Suprapubic skin (tissue), 4 donors: ENCODE results near the gene ITPRIPL1. TPM values are rescaled to one million over a fixed set of nuclear protein-coding genes. Genes with fewer than 3 reads are reported as not detected.

Source experiments
- DNase-seq, 2 donors: peaks; one replicate each; pipeline ENCODE4 v3.0.0-alpha.2; 2019; ENCODE audit warnings: low spot score in 2 of 2
- H3K27ac ChIP-seq: fragments of 200-600 bp; sonication (generic); one replicate; pipeline ENCODE4 v1.5.1; 2019
- H3K27me3 ChIP-seq: fragments of 200-600 bp; sonication (generic); one replicate; pipeline ENCODE4 v1.5.1; 2019
- H3K36me3 ChIP-seq: fragments of 200-600 bp; sonication (generic); one replicate; pipeline ENCODE4 v1.5.1; 2019
- H3K4me1 ChIP-seq: fragments of 200-600 bp; sonication (generic); one replicate; pipeline ENCODE4 v1.5.1; 2019
- H3K4me3 ChIP-seq: fragments of 200-600 bp; sonication (generic); one replicate; pipeline ENCODE4 v1.5.1; 2019; ENCODE audit warnings: mild to moderate bottlenecking
- H3K9me3 ChIP-seq: fragments of 200-600 bp; sonication (generic); one replicate; pipeline ENCODE4 v1.5.1; 2019
- EP300 ChIP-seq: sonication (generic); formaldehyde crosslinking; IDR thresholded peaks from one replicate; pipeline ENCODE4 v1.6.1; 2017; ENCODE audit warnings: antibody characterized with exemption
- POLR2A ChIP-seq, 2 donors: fragments of 450-650 bp; IDR thresholded peaks; one replicate each; pipeline ENCODE4 v1.6.1; 2017; ENCODE audit warnings: antibody characterized with exemption in 2 of 2, mild to moderate bottlenecking in 2 of 2, moderate library complexity in 2 of 2
- POLR2AphosphoS5 ChIP-seq, 3 donors: sonication (generic); formaldehyde crosslinking; IDR thresholded peaks; one replicate each; pipeline ENCODE4 v1.6.1; 2017; ENCODE audit warnings: antibody characterized with exemption in 3 of 3
- WGBS: methylation state at CpG from one replicate; pipeline ENCODE4 v1.1.5; 2018; 5-methylcytosine and 5-hydroxymethylcytosine counted together
- total RNA-seq, 4 donors: library from RNA; depleted of rRNA; stranded (reverse); fragments of >200 nt; gene quantifications; one replicate each; pipeline ENCODE4 v1.1.0, GENCODE V29; 2016
- TF ChIP-seq, protein P1 (sequence below), 2 donors: fragments of 200-600 bp in 1 of 2; fragments of 450-650 bp in 1 of 2; sonication (generic) in 1 of 2; IDR thresholded peaks; one replicate each; pipeline ENCODE4 v1.5.1; 2016 to 2019; ENCODE audit warnings: antibody characterized with exemption in 2 of 2, mild to moderate bottlenecking in 1 of 2, moderate library complexity in 1 of 2

Gene ITPRIPL1
- total RNA-seq, 4 donors from 2014 or later, result 0.86 to 2.6 (median 2.2) TPM

DNA sequence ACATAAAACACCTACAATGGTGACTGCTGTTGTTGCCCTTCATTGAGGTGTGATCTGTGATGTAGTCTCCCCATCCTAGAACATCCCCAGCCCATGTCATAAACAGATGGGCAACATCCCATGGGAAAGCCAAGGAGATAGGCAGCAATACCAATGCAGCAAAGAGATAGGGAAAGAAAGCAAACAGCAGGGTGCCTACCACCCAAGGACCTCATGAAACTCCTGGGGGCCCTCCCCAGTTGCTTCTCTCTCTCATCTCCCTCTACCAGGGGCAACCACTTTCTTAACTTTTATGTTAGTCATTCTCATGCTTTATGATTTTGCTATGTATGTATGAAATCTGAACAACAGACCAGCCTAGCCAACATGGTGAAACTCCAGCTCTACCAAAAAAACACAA is 8.1 kb upstream of the ITPRIPL1 start:
- no peak for DNase-seq
- Histone ChIP-seq H3K4me3 (no peak overlapping the region), H3K36me3 (no peaks in the 10 kb centered on the region), H3K27ac (no peak overlapping the region), H3K27me3 (peaks cover 8% of the 10 kb centered on the region), H3K4me1 (peaks cover 14% of the 10 kb centered on the region), H3K9me3 (no peaks in the 10 kb centered on the region)
- TF ChIP-seq, protein P1, sequence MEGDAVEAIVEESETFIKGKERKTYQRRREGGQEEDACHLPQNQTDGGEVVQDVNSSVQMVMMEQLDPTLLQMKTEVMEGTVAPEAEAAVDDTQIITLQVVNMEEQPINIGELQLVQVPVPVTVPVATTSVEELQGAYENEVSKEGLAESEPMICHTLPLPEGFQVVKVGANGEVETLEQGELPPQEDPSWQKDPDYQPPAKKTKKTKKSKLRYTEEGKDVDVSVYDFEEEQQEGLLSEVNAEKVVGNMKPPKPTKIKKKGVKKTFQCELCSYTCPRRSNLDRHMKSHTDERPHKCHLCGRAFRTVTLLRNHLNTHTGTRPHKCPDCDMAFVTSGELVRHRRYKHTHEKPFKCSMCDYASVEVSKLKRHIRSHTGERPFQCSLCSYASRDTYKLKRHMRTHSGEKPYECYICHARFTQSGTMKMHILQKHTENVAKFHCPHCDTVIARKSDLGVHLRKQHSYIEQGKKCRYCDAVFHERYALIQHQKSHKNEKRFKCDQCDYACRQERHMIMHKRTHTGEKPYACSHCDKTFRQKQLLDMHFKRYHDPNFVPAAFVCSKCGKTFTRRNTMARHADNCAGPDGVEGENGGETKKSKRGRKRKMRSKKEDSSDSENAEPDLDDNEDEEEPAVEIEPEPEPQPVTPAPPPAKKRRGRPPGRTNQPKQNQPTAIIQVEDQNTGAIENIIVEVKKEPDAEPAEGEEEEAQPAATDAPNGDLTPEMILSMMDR (IDR thresholded peaks at IDR 0.05), result no peak
- TF ChIP-seq POLR2A (IDR thresholded peaks at IDR 0.05), result no peak
- TF ChIP-seq POLR2AphosphoS5 (IDR thresholded peaks at IDR 0.05), result no peak
- no peak for TF ChIP-seq EP300

DNA sequence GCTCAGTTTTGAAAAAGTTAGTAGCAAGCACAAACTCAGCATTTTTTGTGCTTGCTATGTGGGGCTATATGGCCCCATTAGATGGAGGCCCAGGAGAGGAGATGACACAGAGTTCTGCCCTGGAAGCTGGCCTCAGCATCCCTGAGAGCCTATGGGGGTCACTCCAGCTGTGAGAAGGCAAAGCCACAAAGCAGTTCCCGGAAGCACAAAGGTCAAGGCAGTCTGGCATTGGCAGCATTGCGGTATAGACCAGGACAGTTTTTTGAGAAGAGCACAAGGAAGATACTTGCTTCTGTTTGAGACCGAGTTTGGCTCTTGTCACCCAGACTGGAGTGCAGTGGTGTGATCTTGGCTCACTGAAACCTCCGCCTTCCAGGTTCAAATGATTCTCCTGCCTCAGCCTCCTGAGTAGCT is 7.5 kb upstream of the ITPRIPL1 start:
- 91% methylated on average over 4 of the region's 4 CpGs for WGBS

DNA sequence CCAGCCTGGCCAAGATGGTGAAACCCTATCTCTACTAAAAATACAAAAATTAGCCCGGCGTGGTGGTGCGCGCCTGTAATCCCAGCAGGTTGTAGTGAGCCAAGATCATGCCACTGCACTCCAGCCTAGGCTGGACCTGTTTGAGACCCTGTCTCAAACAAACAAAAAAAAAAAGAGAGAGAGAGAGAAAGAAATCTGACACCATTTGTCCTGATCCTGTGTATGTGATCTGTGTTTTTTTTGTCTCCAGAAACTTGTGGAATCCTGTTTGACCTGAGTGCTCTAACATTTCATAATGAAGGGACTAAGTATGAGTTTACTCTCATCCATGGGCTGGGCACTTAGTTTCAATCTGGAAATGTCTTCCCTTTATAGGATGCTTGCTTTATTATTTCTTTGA is 6.4 kb upstream of the ITPRIPL1 start:
- no peaks in the 10 kb centered on the region for H3K9me3 ChIP-seq
- TF ChIP-seq EP300, result no peak
- TF ChIP-seq, protein P1 (IDR thresholded peaks at IDR 0.05), result no peak
- TF ChIP-seq POLR2A (IDR thresholded peaks at IDR 0.05), result no peak
- no peak overlapping the region for H3K27ac ChIP-seq
- H3K4me1 ChIP-seq, result peaks cover 19% of the 10 kb centered on the region
- no peaks in the 10 kb centered on the region for H3K36me3 ChIP-seq
- H3K4me3 ChIP-seq, result no peak overlapping the region
- DNase-seq, result no peak
- 97% methylated on average over 4 of the region's 4 CpGs for WGBS
- peaks cover 14% of the 10 kb centered on the region for H3K27me3 ChIP-seq

More for the DNA sequence above, 7.5 kb upstream of the ITPRIPL1 start:
- Histone ChIP-seq H3K27ac (no peak overlapping the region), H3K4me3 (no peak overlapping the region), H3K4me1 (peaks cover 19% of the 10 kb centered on the region), H3K27me3 (peaks cover 8% of the 10 kb centered on the region), H3K9me3 (no peaks in the 10 kb centered on the region), H3K36me3 (no peaks in the 10 kb centered on the region)
- TF ChIP-seq EP300 (no peak), POLR2AphosphoS5 (IDR thresholded peaks at IDR 0.05) (no peak), POLR2A (IDR thresholded peaks at IDR 0.05) (no peak)
- TF ChIP-seq, protein P1 (IDR thresholded peaks at IDR 0.05), result no peak
- DNase-seq, result no peak

DNA sequence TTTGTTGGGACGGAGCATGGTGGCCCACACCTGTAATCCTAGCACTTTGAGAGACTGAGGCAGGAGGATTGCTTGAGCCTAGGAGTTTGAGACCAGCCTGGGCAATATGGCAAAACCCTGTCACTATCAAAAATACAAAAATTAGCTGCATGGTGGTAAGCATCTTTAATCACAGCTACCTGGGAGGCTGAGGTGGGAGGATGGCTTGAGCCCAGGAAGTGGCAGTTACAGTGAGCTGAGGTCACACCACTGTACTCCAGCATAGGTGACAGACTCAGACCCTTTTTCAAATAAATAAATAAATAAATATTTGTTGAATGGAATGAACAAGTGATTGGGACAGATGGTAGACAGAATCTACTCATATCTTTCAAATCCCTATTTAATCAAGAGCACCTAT is 5.7 kb upstream of the ITPRIPL1 start:
- Histone ChIP-seq H3K9me3 (no peaks in the 10 kb centered on the region), H3K4me3 (no peak overlapping the region), H3K27ac (no peak overlapping the region), H3K27me3 (peaks cover 14% of the 10 kb centered on the region), H3K36me3 (no peaks in the 10 kb centered on the region), H3K4me1 (peaks cover 19% of the 10 kb centered on the region)
- 88% methylated on average over 1 of the region's 1 CpG for WGBS
- no peak for DNase-seq
- TF ChIP-seq, protein P1 (IDR thresholded peaks at IDR 0.05), result no peak
- no peak for TF ChIP-seq EP300
- TF ChIP-seq POLR2A (IDR thresholded peaks at IDR 0.05), result no peak
- TF ChIP-seq POLR2AphosphoS5 (IDR thresholded peaks at IDR 0.05), result no peak

DNA sequence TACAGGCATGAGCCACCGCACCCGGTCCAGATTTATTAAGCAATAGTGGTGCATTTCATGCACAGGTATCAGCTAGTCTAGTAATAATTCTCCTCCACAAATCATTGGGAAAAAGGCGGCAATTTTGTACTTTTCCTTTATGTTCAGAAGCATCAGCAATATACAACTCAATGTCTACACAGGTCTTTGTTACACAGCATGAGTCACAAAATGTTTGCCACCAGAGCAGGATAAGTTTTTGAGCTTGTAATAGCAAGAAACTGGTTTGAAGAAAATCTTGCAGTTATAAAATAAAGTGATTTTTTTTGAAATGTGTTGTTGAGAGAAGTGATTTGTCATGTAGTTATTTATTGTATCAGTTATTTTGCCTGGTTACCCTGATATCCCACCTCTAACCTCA is 4.8 kb upstream of the ITPRIPL1 start:
- H3K4me3 ChIP-seq, result no peak overlapping the region
- H3K36me3 ChIP-seq, result no peaks in the 10 kb centered on the region
- no peak overlapping the region for H3K27ac ChIP-seq
- TF ChIP-seq EP300 (no peak), POLR2A (IDR thresholded peaks at IDR 0.05) (no peak), POLR2AphosphoS5 (IDR thresholded peaks at IDR 0.05) (no peak)
- TF ChIP-seq, protein P1 (IDR thresholded peaks at IDR 0.05), result no peak
- no peak for DNase-seq
- H3K27me3 ChIP-seq, result peaks cover 21% of the 10 kb centered on the region
- H3K9me3 ChIP-seq, result no peaks in the 10 kb centered on the region
- WGBS, result 87% methylated on average over 3 of the region's 3 CpGs
- H3K4me1 ChIP-seq, result peaks cover 26% of the 10 kb centered on the region
